Uterus (tissue), 2 donors: ENCODE data around the gene C6orf62.

Experiments used
- CTCF ChIP-seq, 4 experiments: fragments of 200-600 bp in 2 of 4; fragments of 450-650 bp in 2 of 4; sonication (generic) in 2 of 4; IDR thresholded peaks; one replicate each; pipeline ENCODE4 v1.5.1; 2016 to 2019; ENCODE audit warnings: antibody characterized with exemption in 4 of 4, mild to moderate bottlenecking in 2 of 4, moderate library complexity in 1 of 4
- POLR2A ChIP-seq, 2 donors: fragments of 450-650 bp; IDR thresholded peaks; one replicate each; pipeline ENCODE4 v1.6.1; 2016; ENCODE audit warnings: antibody characterized with exemption in 2 of 2, mild to moderate bottlenecking in 1 of 2, moderate library complexity in 1 of 2

- TF ChIP-seq CTCF (IDR thresholded peaks at IDR 0.05): no peak
- no peak for TF ChIP-seq POLR2A (IDR thresholded peaks at IDR 0.05)
Measured at GRCh38 chr6:24680582-24680981, 38.4 kb downstream of the C6orf62 start.
